MM.1S (cell line): ENCODE results near the gene C11orf86.

Experiments
- DNase-seq: peaks from one replicate; pipeline ENCODE4 v3.0.0-alpha.2; 2015
- H2AFZ ChIP-seq: fragments of 300-600 bp; sonication (generic); 2 replicates; pipeline ENCODE4 v1.6.0; 2016; ENCODE audit warnings: antibody characterized with exemption, low read length
- H3F3A ChIP-seq: fragments of 300-600 bp; sonication (generic); 2 replicates; pipeline ENCODE4 v1.6.1; 2016; ENCODE audit warnings: mild to moderate bottlenecking, antibody characterized with exemption, low read length, moderate library complexity, mixed read lengths; ENCODE audit not compliant: insufficient read depth
- H3K27ac ChIP-seq: fragments of 300-600 bp; sonication (generic); 2 replicates; pipeline ENCODE4 v1.5.1; 2016; ENCODE audit warnings: mild to moderate bottlenecking, low read length
- H3K27me3 ChIP-seq: fragments of 300-600 bp; sonication (generic); replicated peaks from 2 replicates; pipeline ENCODE4 v1.6.0; 2016; ENCODE audit warnings: low read length; ENCODE audit not compliant: insufficient read depth
- H3K36me3 ChIP-seq: fragments of 300-600 bp; sonication (generic); replicated peaks from 2 replicates; pipeline ENCODE4 v1.6.1; 2016; ENCODE audit warnings: mild to moderate bottlenecking, low read length, mixed read lengths; ENCODE audit not compliant: insufficient read depth
- H3K4me1 ChIP-seq: fragments of 300-600 bp; sonication (generic); 2 replicates; pipeline ENCODE4 v1.6.1; 2016; ENCODE audit warnings: low read length, mixed read lengths
- H3K4me2 ChIP-seq: fragments of 300-600 bp; sonication (generic); 2 replicates; pipeline ENCODE4 v1.6.0; 2016; ENCODE audit warnings: low read depth, low read length
- H3K4me3 ChIP-seq: fragments of 300-600 bp; sonication (generic); 2 replicates; pipeline ENCODE4 v1.5.1; 2016; ENCODE audit warnings: low read length, mixed read lengths
- H3K79me2 ChIP-seq: fragments of 300-600 bp; sonication (generic); 2 replicates; pipeline ENCODE4 v1.6.1; 2016; ENCODE audit warnings: mixed run types, low read length, mixed read lengths
- H3K9ac ChIP-seq: fragments of 300-600 bp; sonication (generic); 2 replicates; pipeline ENCODE4 v1.6.1; 2016; ENCODE audit warnings: low read length, mixed read lengths
- H3K9me2 ChIP-seq: fragments of 300-600 bp; sonication (generic); replicated peaks from 2 replicates; pipeline ENCODE4 v1.6.1; 2016; ENCODE audit warnings: mild to moderate bottlenecking, low read length, mixed read lengths; ENCODE audit not compliant: insufficient read depth
- H3K9me3 ChIP-seq: fragments of 300-600 bp; sonication (generic); replicated peaks from 2 replicates; pipeline ENCODE4 v1.6.1; 2016; ENCODE audit warnings: mild to moderate bottlenecking, low read length, mixed read lengths; ENCODE audit not compliant: insufficient read depth
- H4K20me1 ChIP-seq: fragments of 300-600 bp; sonication (generic); 2 replicates; pipeline ENCODE4 v1.6.1; 2016; ENCODE audit warnings: mild to moderate bottlenecking, low read length, moderate library complexity, mixed read lengths; ENCODE audit not compliant: insufficient read depth
- EZH2 ChIP-seq: fragments of 300-600 bp; sonication (generic); optimal IDR thresholded peaks from 2 replicates; pipeline ENCODE3; 2017; ENCODE audit warnings: low read depth, mild to moderate bottlenecking, antibody characterized with exemption, low read length, mixed read lengths
- EZH2phosphoT487 ChIP-seq: fragments of 300-600 bp; sonication (generic); IDR thresholded peaks from 2 replicates; pipeline ENCODE4 v1.6.1; 2018; ENCODE audit warnings: antibody characterized with exemption, low read length
- TF ChIP-seq, protein P1 (sequence below): fragments of 300-600 bp; sonication (generic); IDR thresholded peaks from 2 replicates; pipeline ENCODE4 v1.5.1; 2016; ENCODE audit warnings: antibody characterized with exemption, low read length, mixed read lengths

Gene C11orf86

GRCh38 chr11:67013511-67014045, 38.5 kb downstream of the C11orf86 start:
- H3K4me1 ChIP-seq, result no peaks in the 10 kb centered on the region

GRCh38 chr11:67014343-67014742, 39.2 kb downstream of the C11orf86 start:
- no peaks in the 10 kb centered on the region for H4K20me1 ChIP-seq
- no peak overlapping the region for H3K4me3 ChIP-seq
- no peak overlapping the region for H3K27ac ChIP-seq
- peaks cover 17% of the 10 kb centered on the region for H3K27me3 ChIP-seq
- no peaks in the 10 kb centered on the region for H3K4me1 ChIP-seq
- H3K9ac ChIP-seq, result no peak overlapping the region
- H2AFZ ChIP-seq, result no peak overlapping the region
- TF ChIP-seq, protein P1, sequence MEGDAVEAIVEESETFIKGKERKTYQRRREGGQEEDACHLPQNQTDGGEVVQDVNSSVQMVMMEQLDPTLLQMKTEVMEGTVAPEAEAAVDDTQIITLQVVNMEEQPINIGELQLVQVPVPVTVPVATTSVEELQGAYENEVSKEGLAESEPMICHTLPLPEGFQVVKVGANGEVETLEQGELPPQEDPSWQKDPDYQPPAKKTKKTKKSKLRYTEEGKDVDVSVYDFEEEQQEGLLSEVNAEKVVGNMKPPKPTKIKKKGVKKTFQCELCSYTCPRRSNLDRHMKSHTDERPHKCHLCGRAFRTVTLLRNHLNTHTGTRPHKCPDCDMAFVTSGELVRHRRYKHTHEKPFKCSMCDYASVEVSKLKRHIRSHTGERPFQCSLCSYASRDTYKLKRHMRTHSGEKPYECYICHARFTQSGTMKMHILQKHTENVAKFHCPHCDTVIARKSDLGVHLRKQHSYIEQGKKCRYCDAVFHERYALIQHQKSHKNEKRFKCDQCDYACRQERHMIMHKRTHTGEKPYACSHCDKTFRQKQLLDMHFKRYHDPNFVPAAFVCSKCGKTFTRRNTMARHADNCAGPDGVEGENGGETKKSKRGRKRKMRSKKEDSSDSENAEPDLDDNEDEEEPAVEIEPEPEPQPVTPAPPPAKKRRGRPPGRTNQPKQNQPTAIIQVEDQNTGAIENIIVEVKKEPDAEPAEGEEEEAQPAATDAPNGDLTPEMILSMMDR, result no peak
- TF ChIP-seq EZH2, result no peak
- no peak for TF ChIP-seq EZH2phosphoT487
- no peaks in the 10 kb centered on the region for H3K79me2 ChIP-seq
- no peak overlapping the region for H3K4me2 ChIP-seq
- H3F3A ChIP-seq, result no peaks in the 10 kb centered on the region
- DNase-seq, result no peak
- H3K9me2 ChIP-seq, result no peaks in the 10 kb centered on the region
- no peaks in the 10 kb centered on the region for H3K9me3 ChIP-seq
- H3K36me3 ChIP-seq, result no peaks in the 10 kb centered on the region

More at GRCh38 chr11:67013511-67014045, 38.5 kb downstream of the C11orf86 start:
- Histone ChIP-seq H3K4me2 (no peak overlapping the region), H3K9me2 (no peaks in the 10 kb centered on the region), H3K79me2 (no peaks in the 10 kb centered on the region), H3K9ac (no peak overlapping the region), H3F3A (no peaks in the 10 kb centered on the region), H3K27me3 (peaks cover 17% of the 10 kb centered on the region), H3K36me3 (no peaks in the 10 kb centered on the region), H3K4me3 (no peak overlapping the region), H3K27ac (no peak overlapping the region), H3K9me3 (no peaks in the 10 kb centered on the region), H4K20me1 (no peaks in the 10 kb centered on the region), H2AFZ (no peak overlapping the region)
- DNase-seq, result no peak
- no peak for TF ChIP-seq EZH2phosphoT487
- TF ChIP-seq, protein P1, result no peak
- TF ChIP-seq EZH2, result no peak

GRCh38 chr11:67015048-67015447, 39.9 kb downstream of the C11orf86 start:
- Histone ChIP-seq H3K27me3 (peaks cover 19% of the 10 kb centered on the region), H3K27ac (no peak overlapping the region), H3K9me3 (no peaks in the 10 kb centered on the region), H3K36me3 (no peaks in the 10 kb centered on the region), H2AFZ (no peak overlapping the region), H3K79me2 (no peaks in the 10 kb centered on the region), H3K4me1 (no peaks in the 10 kb centered on the region), H3K9me2 (no peaks in the 10 kb centered on the region), H3K4me2 (no peak overlapping the region), H3K9ac (no peak overlapping the region), H4K20me1 (no peaks in the 10 kb centered on the region), H3K4me3 (no peak overlapping the region), H3F3A (no peaks in the 10 kb centered on the region)
- DNase-seq, result no peak
- TF ChIP-seq EZH2 (no peak), EZH2phosphoT487 (no peak)
- TF ChIP-seq, protein P1, result no peak
